Measurements from ENCODE around the gene MYL11.

- no peak for TF ChIP-seq CTCF (IDR thresholded peaks at IDR 0.05)
- TF ChIP-seq POLR2A (IDR thresholded peaks at IDR 0.05): no peak
- TF ChIP-seq POLR2AphosphoS5 (IDR thresholded peaks at IDR 0.05): no peak
Observed at GRCh38 chr16:30376461-30376902, 1.9 kb downstream of the MYL11 start.
